Erythroblast (primary cell): Measurements from ENCODE around the gene CDC14B.

Source experiments
- GATA1 ChIP-seq: IDR thresholded peaks from 2 replicates; pipeline ENCODE4 v1.6.1; 2011; ENCODE audit warnings: low read depth, mild to moderate bottlenecking, control low read depth, low read length, moderate library complexity
- POLR2A ChIP-seq: IDR thresholded peaks from 2 replicates; pipeline ENCODE4 v1.6.1; 2011; ENCODE audit warnings: mild to moderate bottlenecking, low read length

DNA sequence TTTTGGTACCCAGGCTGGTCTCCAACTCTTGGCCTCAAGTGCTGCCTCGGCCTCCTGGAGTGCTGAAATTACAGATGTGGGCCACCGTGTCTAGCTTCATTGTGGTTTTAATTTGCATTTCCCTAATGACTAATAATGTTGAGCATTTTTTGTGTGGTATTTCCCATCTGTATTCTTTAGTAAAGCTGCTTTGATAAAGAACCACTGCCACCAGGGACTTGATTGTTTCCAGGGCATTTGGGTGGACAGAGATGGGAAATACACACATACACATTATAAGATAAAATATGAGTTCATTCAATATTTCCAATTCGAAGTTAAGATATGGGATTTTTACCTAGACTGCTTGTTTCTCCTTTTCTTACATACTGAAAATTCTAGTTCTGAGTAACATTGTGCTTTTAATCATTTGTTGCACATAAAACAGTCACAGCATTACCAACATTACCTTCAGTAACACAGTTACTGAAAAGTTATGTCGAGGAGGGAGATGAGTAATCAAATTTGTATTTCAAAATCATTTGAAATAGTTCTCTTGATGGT is 140.7 kb downstream of the CDC14B start:
- no peak for TF ChIP-seq POLR2A
- TF ChIP-seq GATA1 = no peak
